K562 (cell line): Measurements from ENCODE around the gene PDLIM7. TPM values are rescaled to one million over a fixed set of nuclear protein-coding genes. Genes with fewer than 3 reads are reported as not detected.

Experiments
- ARID1B ChIP-seq: fragments of 450-650 bp; IDR thresholded peaks from 2 replicates; pipeline ENCODE4 v1.6.1; 2016; ENCODE audit warnings: antibody characterized with exemption, mild to moderate bottlenecking, inconsistent platforms
- CBFB ChIP-seq: sonication (generic); formaldehyde crosslinking; IDR thresholded peaks from 2 replicates; pipeline ENCODE4 v1.4.0; 2020; ENCODE audit warnings: mild to moderate bottlenecking, missing genetic modification reagents
- CBX8 ChIP-seq: fragments of 200-600 bp; sonication (generic); IDR thresholded peaks from 2 replicates; pipeline ENCODE4 v1.6.1; 2012; ENCODE audit warnings: borderline replicate concordance, mixed run types, low read depth, mild to moderate bottlenecking, moderate library complexity, mixed read lengths, low read length, control low read depth, inconsistent platforms; ENCODE audit not compliant: poor library complexity, severe bottlenecking; ENCODE audit errors: extremely low read depth
- CCNT2 ChIP-seq: IDR thresholded peaks from 2 replicates; pipeline ENCODE4 v1.6.1; 2011; ENCODE audit warnings: borderline replicate concordance, low read depth, mild to moderate bottlenecking, moderate library complexity, mixed read lengths, low read length; ENCODE audit not compliant: insufficient read length; ENCODE audit errors: extremely low read depth
- CHCHD3 ChIP-seq: fragments of 250-450 bp; sonication (Bioruptor Pico); IDR thresholded peaks from 2 replicates; pipeline ENCODE4 v2.1.2; 2022; ENCODE audit warnings: mild to moderate bottlenecking
- MCM7 ChIP-seq, 2 experiments: fragments of 450-650 bp; IDR thresholded peaks; 2 replicates each; pipeline ENCODE4 v1.6.1; 2016 to 2018
- MYBL2 ChIP-seq, 2 experiments: fragments of 450-650 bp in 1 of 2; sonication (generic) in 1 of 2; formaldehyde crosslinking in 1 of 2; IDR thresholded peaks; 2 replicates each; pipeline versions ENCODE4 v1.6.1 to v1.8.1; 2017 to 2022; ENCODE audit warnings: borderline replicate concordance in 1 of 2, inconsistent platforms in 1 of 2, low read depth in 1 of 2, mild to moderate bottlenecking in 1 of 2, missing genetic modification reagents in 1 of 2, moderate library complexity in 1 of 2
- OTX1 ChIP-seq: fragments of 450-650 bp; formaldehyde crosslinking; IDR thresholded peaks from 2 replicates; pipeline ENCODE4 v1.4.0; 2022; ENCODE audit warnings: mild to moderate bottlenecking
- POLR2AphosphoS2 ChIP-seq: IDR thresholded peaks from 2 replicates; pipeline ENCODE4 v1.6.1; 2012; ENCODE audit warnings: low read length, improper control_type of control experiment
- POLR2H ChIP-seq: IDR thresholded peaks from 2 replicates; pipeline ENCODE4 v1.6.1; 2016; ENCODE audit warnings: missing genetic modification characterization, low read depth, mild to moderate bottlenecking, control low read depth, missing compliant biosample characterization, moderate library complexity
- RUNX1 ChIP-seq: sonication (generic); IDR thresholded peaks from 2 replicates; pipeline ENCODE4 v1.6.1; 2016; ENCODE audit warnings: antibody characterized with exemption, low read depth
- SAFB2 ChIP-seq: fragments of 200-400 bp; formaldehyde crosslinking; IDR thresholded peaks from 2 replicates; pipeline ENCODE4 v1.6.1; 2018; ENCODE audit warnings: borderline replicate concordance, low read length, low read depth, moderate library complexity; ENCODE audit not compliant: severe bottlenecking
- SMARCB1 ChIP-seq: IDR thresholded peaks from 2 replicates; pipeline ENCODE4 v1.6.1; 2011; ENCODE audit warnings: improper control_type of control experiment, low read depth; ENCODE audit not compliant: insufficient read length
- ZNF232 ChIP-seq: sonication (generic); formaldehyde crosslinking; IDR thresholded peaks from 2 replicates; pipeline ENCODE4 v1.8.0; 2022; ENCODE audit warnings: mild to moderate bottlenecking, missing genetic modification reagents
- polyA plus RNA-seq, 8 experiments: library from polyadenylated mRNA; depleted of rRNA in 4 of 8; stranded (reverse) in 5 of 8; unstranded in 3 of 8; fragments of >200 nt; fragmentation: Nextera tagmentation in 2 of 8; fragmentation: Illumina TruSeq in 1 of 8; extraction: Ambion mirVana in 2 of 8; extraction: Trizol in 1 of 8; gene quantifications; 2 replicates each; pipeline versions ENCODE4 v1.2.1 to v1.2.3, GENCODE V29; 2011 to 2014; ENCODE audit warnings: inconsistent platforms in 1 of 8, missing spikeins in 1 of 8
- total RNA-seq, 7 experiments: library from RNA; depleted of rRNA in 6 of 7; stranded (reverse); fragments of >200 nt in 6 of 7; fragmentation: Illumina TruSeq in 2 of 7; extraction: Trizol in 2 of 7; gene quantifications; 2 replicates each; pipeline versions ENCODE4 v1.2.1 to v1.2.3, GENCODE V29; 2011 to 2021; ENCODE audit warnings: low replicate concordance in 1 of 7
- TF ChIP-seq, protein P1 (sequence below): fragments of 250-450 bp; sonication (Bioruptor Pico); IDR thresholded peaks from 2 replicates; pipeline ENCODE4 v1.5.0; 2020; ENCODE audit warnings: mild to moderate bottlenecking
- TF ChIP-seq, protein P2 (sequence below): fragments of 200-800 bp; sonication (Bioruptor generic); IDR thresholded peaks from 2 replicates; pipeline ENCODE4 v1.6.1; 2017; ENCODE audit warnings: missing genetic modification characterization, missing compliant biosample characterization
- TF ChIP-seq, protein P3 (sequence below): sonication (generic); formaldehyde crosslinking; IDR thresholded peaks from 2 replicates; pipeline ENCODE4 v1.9.0; 2022; ENCODE audit warnings: mild to moderate bottlenecking, missing genetic modification reagents
- TF ChIP-seq, protein P4 (sequence below): fragments of 250-450 bp; sonication (Bioruptor Pico); IDR thresholded peaks from 2 replicates; pipeline ENCODE4 v1.4.0; 2020

Gene PDLIM7
- total and polyA plus RNA-seq, 9 of the 15 experiments (the other 6 are each of a cell fraction or from before 2014, with no cell fraction given), result 2.1 to 124 (median 32.6) TPM

DNA sequence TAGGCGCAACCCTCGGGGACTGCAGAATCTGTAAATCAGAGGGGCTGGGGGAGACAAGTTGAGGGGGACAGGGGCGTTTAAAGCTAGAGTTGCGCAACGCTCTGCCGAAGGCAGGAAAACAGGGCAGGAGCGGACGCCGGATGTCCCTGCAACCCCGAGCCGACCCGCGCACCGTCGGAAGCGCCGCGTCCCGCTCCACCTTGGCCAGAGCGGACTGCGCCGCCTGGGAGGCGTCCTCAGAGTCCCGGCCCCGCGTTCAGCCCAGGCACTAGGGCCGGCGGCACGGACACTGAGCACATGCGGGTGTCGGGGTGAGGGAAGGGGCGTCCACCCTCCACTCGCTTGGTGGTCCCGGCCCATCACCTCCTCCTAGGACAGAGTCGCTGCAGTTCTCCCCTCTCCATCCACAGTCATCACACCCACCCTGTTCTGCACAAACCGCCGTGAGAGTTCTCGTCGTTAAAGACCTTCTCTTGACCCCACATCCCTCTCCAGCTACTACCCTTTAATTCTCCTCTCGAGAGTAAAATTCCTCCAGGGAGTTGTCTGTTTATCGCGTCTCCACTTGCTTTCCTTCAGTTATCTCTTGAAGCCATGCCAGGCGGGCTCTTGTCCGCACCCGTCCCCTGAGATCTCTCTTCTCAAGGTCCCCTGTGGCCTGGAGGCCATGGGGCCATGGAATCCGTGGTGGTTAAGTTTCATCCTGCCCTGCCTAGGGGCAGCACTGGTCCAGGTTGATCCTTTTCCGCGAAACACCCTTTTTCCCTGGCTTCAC is 796 bp upstream of the PDLIM7 start (continued):
- TF ChIP-seq, protein P1, sequence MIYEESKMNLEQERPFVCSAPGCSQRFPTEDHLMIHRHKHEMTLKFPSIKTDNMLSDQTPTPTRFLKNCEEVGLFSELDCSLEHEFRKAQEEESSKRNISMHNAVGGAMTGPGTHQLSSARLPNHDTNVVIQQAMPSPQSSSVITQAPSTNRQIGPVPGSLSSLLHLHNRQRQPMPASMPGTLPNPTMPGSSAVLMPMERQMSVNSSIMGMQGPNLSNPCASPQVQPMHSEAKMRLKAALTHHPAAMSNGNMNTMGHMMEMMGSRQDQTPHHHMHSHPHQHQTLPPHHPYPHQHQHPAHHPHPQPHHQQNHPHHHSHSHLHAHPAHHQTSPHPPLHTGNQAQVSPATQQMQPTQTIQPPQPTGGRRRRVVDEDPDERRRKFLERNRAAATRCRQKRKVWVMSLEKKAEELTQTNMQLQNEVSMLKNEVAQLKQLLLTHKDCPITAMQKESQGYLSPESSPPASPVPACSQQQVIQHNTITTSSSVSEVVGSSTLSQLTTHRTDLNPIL (CRISPR knock-in tag), result no peak
- TF ChIP-seq POLR2H (tag) (no peak), CBX8 (no peak), CCNT2 (no peak), SAFB2 (no peak), MCM7 (IDR thresholded peaks at IDR 0.05) (no peak), MYBL2 (IDR thresholded peaks at IDR 0.05; ENCODE audit: low read depth) (no peak), MYBL2 (CRISPR knock-in tag; IDR thresholded peaks at IDR 0.05; ENCODE audit: borderline replicate concordance) (no peak), ZNF232 (CRISPR knock-in tag) (0 out of 2 replicates have a peak, but pooled peaks have one; percentile 26), SMARCB1 (no peak), CHCHD3 (CRISPR knock-in tag) (no peak), OTX1 (CRISPR knock-in tag) (no peak), RUNX1 (no peak), POLR2AphosphoS2 (no peak), ARID1B (peak; percentile 62), CBFB (CRISPR knock-in tag) (peak; percentile 66; the same call in 1 of the 2 replicates)
- TF ChIP-seq, protein P2, sequence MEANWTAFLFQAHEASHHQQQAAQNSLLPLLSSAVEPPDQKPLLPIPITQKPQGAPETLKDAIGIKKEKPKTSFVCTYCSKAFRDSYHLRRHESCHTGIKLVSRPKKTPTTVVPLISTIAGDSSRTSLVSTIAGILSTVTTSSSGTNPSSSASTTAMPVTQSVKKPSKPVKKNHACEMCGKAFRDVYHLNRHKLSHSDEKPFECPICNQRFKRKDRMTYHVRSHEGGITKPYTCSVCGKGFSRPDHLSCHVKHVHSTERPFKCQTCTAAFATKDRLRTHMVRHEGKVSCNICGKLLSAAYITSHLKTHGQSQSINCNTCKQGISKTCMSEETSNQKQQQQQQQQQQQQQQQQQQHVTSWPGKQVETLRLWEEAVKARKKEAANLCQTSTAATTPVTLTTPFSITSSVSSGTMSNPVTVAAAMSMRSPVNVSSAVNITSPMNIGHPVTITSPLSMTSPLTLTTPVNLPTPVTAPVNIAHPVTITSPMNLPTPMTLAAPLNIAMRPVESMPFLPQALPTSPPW (CRISPR knock-in tag), result no peak
- TF ChIP-seq, protein P3, sequence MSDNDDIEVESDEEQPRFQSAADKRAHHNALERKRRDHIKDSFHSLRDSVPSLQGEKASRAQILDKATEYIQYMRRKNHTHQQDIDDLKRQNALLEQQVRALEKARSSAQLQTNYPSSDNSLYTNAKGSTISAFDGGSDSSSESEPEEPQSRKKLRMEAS, result peak; percentile 65
- TF ChIP-seq, protein P4, sequence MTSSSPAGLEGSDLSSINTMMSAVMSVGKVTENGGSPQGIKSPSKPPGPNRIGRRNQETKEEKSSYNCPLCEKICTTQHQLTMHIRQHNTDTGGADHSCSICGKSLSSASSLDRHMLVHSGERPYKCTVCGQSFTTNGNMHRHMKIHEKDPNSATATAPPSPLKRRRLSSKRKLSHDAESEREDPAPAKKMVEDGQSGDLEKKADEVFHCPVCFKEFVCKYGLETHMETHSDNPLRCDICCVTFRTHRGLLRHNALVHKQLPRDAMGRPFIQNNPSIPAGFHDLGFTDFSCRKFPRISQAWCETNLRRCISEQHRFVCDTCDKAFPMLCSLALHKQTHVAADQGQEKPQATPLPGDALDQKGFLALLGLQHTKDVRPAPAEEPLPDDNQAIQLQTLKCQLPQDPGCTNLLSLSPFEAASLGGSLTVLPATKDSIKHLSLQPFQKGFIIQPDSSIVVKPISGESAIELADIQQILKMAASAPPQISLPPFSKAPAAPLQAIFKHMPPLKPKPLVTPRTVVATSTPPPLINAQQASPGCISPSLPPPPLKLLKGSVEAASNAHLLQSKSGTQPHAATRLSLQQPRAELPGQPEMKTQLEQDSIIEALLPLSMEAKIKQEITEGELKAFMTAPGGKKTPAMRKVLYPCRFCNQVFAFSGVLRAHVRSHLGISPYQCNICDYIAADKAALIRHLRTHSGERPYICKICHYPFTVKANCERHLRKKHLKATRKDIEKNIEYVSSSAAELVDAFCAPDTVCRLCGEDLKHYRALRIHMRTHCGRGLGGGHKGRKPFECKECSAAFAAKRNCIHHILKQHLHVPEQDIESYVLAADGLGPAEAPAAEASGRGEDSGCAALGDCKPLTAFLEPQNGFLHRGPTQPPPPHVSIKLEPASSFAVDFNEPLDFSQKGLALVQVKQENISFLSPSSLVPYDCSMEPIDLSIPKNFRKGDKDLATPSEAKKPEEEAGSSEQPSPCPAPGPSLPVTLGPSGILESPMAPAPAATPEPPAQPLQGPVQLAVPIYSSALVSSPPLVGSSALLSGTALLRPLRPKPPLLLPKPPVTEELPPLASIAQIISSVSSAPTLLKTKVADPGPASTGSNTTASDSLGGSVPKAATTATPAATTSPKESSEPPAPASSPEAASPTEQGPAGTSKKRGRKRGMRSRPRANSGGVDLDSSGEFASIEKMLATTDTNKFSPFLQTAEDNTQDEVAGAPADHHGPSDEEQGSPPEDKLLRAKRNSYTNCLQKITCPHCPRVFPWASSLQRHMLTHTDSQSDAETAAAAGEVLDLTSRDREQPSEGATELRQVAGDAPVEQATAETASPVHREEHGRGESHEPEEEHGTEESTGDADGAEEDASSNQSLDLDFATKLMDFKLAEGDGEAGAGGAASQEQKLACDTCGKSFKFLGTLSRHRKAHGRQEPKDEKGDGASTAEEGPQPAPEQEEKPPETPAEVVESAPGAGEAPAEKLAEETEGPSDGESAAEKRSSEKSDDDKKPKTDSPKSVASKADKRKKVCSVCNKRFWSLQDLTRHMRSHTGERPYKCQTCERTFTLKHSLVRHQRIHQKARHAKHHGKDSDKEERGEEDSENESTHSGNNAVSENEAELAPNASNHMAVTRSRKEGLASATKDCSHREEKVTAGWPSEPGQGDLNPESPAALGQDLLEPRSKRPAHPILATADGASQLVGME (CRISPR knock-in tag), result no peak
